OCI-LY1 (cell line): ENCODE results near the gene MRM2.

Source experiments
- H2AFZ ChIP-seq: fragments of 200-600 bp; sonication (generic), shearing (Covaris generic); 2 replicates; pipeline ENCODE4 v1.6.0; 2014; ENCODE audit warnings: antibody characterized with exemption, mild to moderate bottlenecking, low read length
- H3F3A ChIP-seq: fragments of 200-600 bp; sonication (generic), shearing (Covaris generic); 2 replicates; pipeline ENCODE4 v1.6.0; 2014; ENCODE audit warnings: mild to moderate bottlenecking, antibody characterized with exemption, low read length, moderate library complexity; ENCODE audit not compliant: insufficient read depth
- H3K27ac ChIP-seq: fragments of 200-600 bp; sonication (generic); 2 replicates; pipeline ENCODE4 v1.5.1; 2014; ENCODE audit warnings: low read length, mixed run types, mild to moderate bottlenecking, low read depth; ENCODE audit not compliant: poor library complexity, severe bottlenecking
- H3K27me3 ChIP-seq: fragments of 200-600 bp; sonication (generic); 2 replicates; pipeline ENCODE4 v1.6.0; 2014; ENCODE audit warnings: antibody characterized with exemption, mild to moderate bottlenecking, low read length, moderate library complexity; ENCODE audit not compliant: insufficient read depth
- H3K36me3 ChIP-seq: fragments of 200-600 bp; sonication (generic); 2 replicates; pipeline ENCODE4 v1.6.1; 2014; ENCODE audit warnings: mild to moderate bottlenecking, antibody characterized with exemption, low read length, moderate library complexity, mixed read lengths; ENCODE audit not compliant: insufficient read depth
- H3K4me1 ChIP-seq: fragments of 200-600 bp; sonication (generic); 2 replicates; pipeline ENCODE4 v1.5.1; 2014; ENCODE audit warnings: mild to moderate bottlenecking, low read length, moderate library complexity; ENCODE audit not compliant: insufficient read depth, severe bottlenecking
- H3K4me2 ChIP-seq: fragments of 200-600 bp; sonication (generic), shearing (Covaris generic); 2 replicates; pipeline ENCODE4 v1.6.1; 2014; ENCODE audit warnings: low read length
- H3K4me3 ChIP-seq: fragments of 200-600 bp; sonication (generic); 2 replicates; pipeline ENCODE4 v1.5.1; 2014; ENCODE audit warnings: low read length, low read depth, mild to moderate bottlenecking, mixed read lengths; ENCODE audit not compliant: poor library complexity, severe bottlenecking
- H3K79me2 ChIP-seq: fragments of 200-600 bp; shearing (Covaris generic); 2 replicates; pipeline ENCODE4 v1.6.1; 2016; ENCODE audit warnings: mixed run types, low read length, mixed read lengths; ENCODE audit not compliant: insufficient read depth
- H3K9ac ChIP-seq: fragments of 200-600 bp; sonication (generic), shearing (Covaris generic); 2 replicates; pipeline ENCODE4 v1.6.1; 2014; ENCODE audit warnings: mild to moderate bottlenecking, low read length, mixed read lengths
- H3K9me2 ChIP-seq: fragments of 200-600 bp; sonication (generic), shearing (Covaris generic); 2 replicates; pipeline ENCODE4 v1.6.1; 2014; ENCODE audit warnings: low read depth, mild to moderate bottlenecking, low read length, mixed read lengths
- H3K9me3 ChIP-seq: fragments of 200-600 bp; shearing (Covaris generic); 2 replicates; pipeline ENCODE4 v1.6.1; 2014; ENCODE audit warnings: low read length, mixed read lengths
- H4K20me1 ChIP-seq: fragments of 200-600 bp; sonication (generic), shearing (Covaris generic); 2 replicates; pipeline ENCODE4 v1.6.0; 2016; ENCODE audit warnings: mild to moderate bottlenecking, low read length; ENCODE audit not compliant: insufficient read depth
- CTCF ChIP-seq: fragments of 200-600 bp; sonication (generic), shearing (Covaris generic); IDR thresholded peaks from 2 replicates; pipeline ENCODE4 v1.5.1; 2017; ENCODE audit warnings: mild to moderate bottlenecking, antibody characterized with exemption, low read length, moderate library complexity, mixed read lengths
- EZH2 ChIP-seq: fragments of 200-600 bp; sonication (generic), shearing (Covaris generic); IDR thresholded peaks from 2 replicates; pipeline ENCODE4 v1.8.0; 2017; ENCODE audit warnings: borderline replicate concordance, mixed run types, mild to moderate bottlenecking, antibody characterized with exemption, low read length, moderate library complexity, mixed read lengths

The MRM2 gene

GRCh38 chr7:2211926-2212325, 30.1 kb downstream of the MRM2 start:
- Histone ChIP-seq H3K36me3 (peaks cover 81% of the 10 kb centered on the region), H3F3A (no peaks in the 10 kb centered on the region), H3K27ac (no peak overlapping the region), H3K9ac (no peak overlapping the region), H3K27me3 (no peaks in the 10 kb centered on the region), H3K4me3 (no peak overlapping the region), H3K9me3 (no peaks in the 10 kb centered on the region), H3K4me2 (no peak overlapping the region), H3K79me2 (no peaks in the 10 kb centered on the region), H2AFZ (no peak overlapping the region), H3K9me2 (no peaks in the 10 kb centered on the region), H4K20me1 (no peaks in the 10 kb centered on the region), H3K4me1 (peaks cover 4% of the 10 kb centered on the region)
- no peak for TF ChIP-seq CTCF
- TF ChIP-seq EZH2, result no peak

GRCh38 chr7:2211259-2211880, 30.6 kb downstream of the MRM2 start:
- TF ChIP-seq CTCF, result no peak
- TF ChIP-seq EZH2, result no peak
- no peaks in the 10 kb centered on the region for H3K27me3 ChIP-seq
- H3K36me3 ChIP-seq, result peaks cover 78% of the 10 kb centered on the region

GRCh38 chr7:2210551-2211258, 31.3 kb downstream of the MRM2 start:
- peaks cover 74% of the 10 kb centered on the region for H3K36me3 ChIP-seq
- H3K9ac ChIP-seq, result no peak overlapping the region
- H3K27me3 ChIP-seq, result no peaks in the 10 kb centered on the region
- no peak overlapping the region for H3K4me3 ChIP-seq
- no peak for TF ChIP-seq EZH2
- TF ChIP-seq CTCF, result no peak
- H3F3A ChIP-seq, result no peaks in the 10 kb centered on the region
- H3K79me2 ChIP-seq, result no peaks in the 10 kb centered on the region
- H3K9me3 ChIP-seq, result no peaks in the 10 kb centered on the region
- H3K4me2 ChIP-seq, result no peak overlapping the region
- H3K27ac ChIP-seq, result no peak overlapping the region
- H4K20me1 ChIP-seq, result no peaks in the 10 kb centered on the region
- no peaks in the 10 kb centered on the region for H3K9me2 ChIP-seq
- peaks cover 4% of the 10 kb centered on the region for H3K4me1 ChIP-seq
- no peak overlapping the region for H2AFZ ChIP-seq

More at GRCh38 chr7:2211259-2211880, 30.6 kb downstream of the MRM2 start:
- Histone ChIP-seq H4K20me1 (no peaks in the 10 kb centered on the region), H3K9me3 (no peaks in the 10 kb centered on the region), H2AFZ (no peak overlapping the region), H3K4me2 (no peak overlapping the region), H3K9me2 (no peaks in the 10 kb centered on the region), H3K79me2 (no peaks in the 10 kb centered on the region), H3K4me1 (peaks cover 4% of the 10 kb centered on the region), H3K9ac (no peak overlapping the region), H3K4me3 (no peak overlapping the region), H3F3A (no peaks in the 10 kb centered on the region), H3K27ac (no peak overlapping the region)
